ENCODE data around the gene LBHD2. TPM values are rescaled to one million over a fixed set of nuclear protein-coding genes. Genes with fewer than 3 reads are reported as not detected.

The LBHD2 gene
- total and polyA plus RNA-seq, 2 of the 13 experiments (the other 11 are each of a cell fraction or from before 2014, with no cell fraction given): 0.67 to 1.00 TPM

GRCh38 chr14:103103461-103104388 lies 19.7 kb downstream of the LBHD2 start (continued):
- peak; percentile 35 for TF ChIP-seq CTCF (CRISPR knock-in tag; IDR thresholded peaks at IDR 0.05)
- peak; percentile 46 for TF ChIP-seq HOXA3 (CRISPR knock-in tag; IDR thresholded peaks at IDR 0.05)
- TF ChIP-seq TEAD2 (CRISPR knock-in tag; IDR thresholded peaks at IDR 0.05): no peak
- TF ChIP-seq RBFOX2 (IDR thresholded peaks at IDR 0.05; ENCODE audit: low read depth, low read length): peak; percentile 78
- TF ChIP-seq ZNF7 (CRISPR knock-in tag; IDR thresholded peaks at IDR 0.05): 0 out of 2 replicates have a peak, but pooled peaks have one; percentile 29
- TF ChIP-seq ZNF577 (CRISPR knock-in tag; IDR thresholded peaks at IDR 0.05; ENCODE audit: borderline replicate concordance, low read depth): no peak
- TF ChIP-seq ATF5 (CRISPR knock-in tag; IDR thresholded peaks at IDR 0.05; ENCODE audit: low read depth): 0 out of 2 replicates have a peak, but pooled peaks have one; percentile 27
- TF ChIP-seq ZFX (CRISPR knock-in tag; IDR thresholded peaks at IDR 0.05; ENCODE audit: low read depth): peak; percentile 78
- TF ChIP-seq SAFB2 (CRISPR knock-in tag; IDR thresholded peaks at IDR 0.05; ENCODE audit: borderline replicate concordance, low read depth): peak; percentile 87; the same call in 1 of the 2 replicates
- no peak for TF ChIP-seq FUBP1 (CRISPR knock-in tag; IDR thresholded peaks at IDR 0.05; ENCODE audit: borderline replicate concordance)
- TF ChIP-seq ZBTB44 (CRISPR knock-in tag; IDR thresholded peaks at IDR 0.05): no peak
- TF ChIP-seq PBX3 (CRISPR knock-in tag; IDR thresholded peaks at IDR 0.05; ENCODE audit: borderline replicate concordance): 0 out of 2 replicates have a peak, but pooled peaks have one; percentile 22
- TF ChIP-seq HOXA9 (CRISPR knock-in tag; IDR thresholded peaks at IDR 0.05; ENCODE audit: borderline replicate concordance): 0 out of 2 replicates have a peak, but pooled peaks have one; percentile 15
- TF ChIP-seq ZNF513 (CRISPR knock-in tag; conservative IDR thresholded peaks at IDR 0.05): no peak
- TF ChIP-seq ZNF501 (CRISPR knock-in tag; IDR thresholded peaks at IDR 0.05): peak; percentile 47; the same call in 1 of the 2 replicates
- no peak for TF ChIP-seq EED (CRISPR knock-in tag; IDR thresholded peaks at IDR 0.05)
- peak; percentile 71 for TF ChIP-seq BORCS8-MEF2B (CRISPR knock-in tag; IDR thresholded peaks at IDR 0.05)
- 0 out of 2 replicates have a peak, but pooled peaks have one; percentile 46 for TF ChIP-seq ZNF343 (CRISPR knock-in tag; IDR thresholded peaks at IDR 0.05)
